Fibroblast of mammary gland (primary cell): ENCODE data around the gene MRPL34.

Source experiments
- DNase-seq: peaks from one replicate; pipeline ENCODE4 v3.0.0-alpha.2; 2010; ENCODE audit warnings: low read depth
- H3K4me3 ChIP-seq: 2 replicates; pipeline ENCODE4 v1.5.1; 2011; ENCODE audit warnings: low read depth, mild to moderate bottlenecking, low read length, moderate library complexity; ENCODE audit not compliant: control insufficient read depth
- TF ChIP-seq, protein P1 (sequence below): conservative IDR thresholded peaks from 2 replicates; pipeline ENCODE4 v1.5.1; 2011; ENCODE audit warnings: low read depth, low read length, inconsistent platforms; ENCODE audit not compliant: control insufficient read depth, insufficient read depth

MRPL34 gene

DNA sequence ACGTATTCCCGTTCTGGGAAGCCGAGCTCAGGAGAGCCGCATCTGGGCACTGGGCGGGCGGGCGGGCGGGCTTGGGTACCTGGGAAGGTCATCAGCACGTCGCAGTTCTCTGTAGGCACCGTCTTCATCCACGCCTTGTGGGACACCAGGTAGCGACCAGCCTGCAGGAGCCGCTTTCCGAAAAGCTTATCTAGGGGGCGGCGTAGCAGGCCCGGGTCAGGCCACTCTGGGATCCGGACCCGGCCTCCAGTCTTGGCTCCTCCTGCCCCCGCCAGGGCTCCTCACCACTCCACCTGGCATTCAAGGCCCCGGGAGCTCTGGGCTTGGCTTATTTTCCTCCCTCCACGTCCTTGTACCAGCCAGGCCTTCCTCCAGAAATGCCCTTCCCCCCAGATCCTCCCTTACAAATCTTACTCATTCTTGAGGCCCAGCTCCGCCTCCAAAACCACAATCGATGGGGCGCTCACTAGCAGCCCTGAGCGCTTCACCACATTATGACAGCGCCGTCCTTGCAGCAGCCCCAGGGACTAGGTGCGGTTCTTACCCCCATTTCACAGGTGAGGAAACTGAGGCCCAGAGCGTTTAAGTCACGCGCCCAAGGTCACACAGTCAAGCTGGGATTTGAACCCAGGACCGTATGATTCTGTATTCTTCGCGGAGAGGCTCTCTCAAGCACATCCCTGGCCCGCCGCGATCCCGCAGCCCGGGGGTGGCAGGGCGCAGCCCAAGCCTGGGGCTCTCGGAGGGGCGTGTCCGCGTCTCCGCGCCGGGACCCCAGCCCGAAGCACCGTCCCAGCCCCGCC, 28.1 kb downstream of the MRPL34 start:
- DNase-seq = peak; percentile 84
- TF ChIP-seq, protein P1, sequence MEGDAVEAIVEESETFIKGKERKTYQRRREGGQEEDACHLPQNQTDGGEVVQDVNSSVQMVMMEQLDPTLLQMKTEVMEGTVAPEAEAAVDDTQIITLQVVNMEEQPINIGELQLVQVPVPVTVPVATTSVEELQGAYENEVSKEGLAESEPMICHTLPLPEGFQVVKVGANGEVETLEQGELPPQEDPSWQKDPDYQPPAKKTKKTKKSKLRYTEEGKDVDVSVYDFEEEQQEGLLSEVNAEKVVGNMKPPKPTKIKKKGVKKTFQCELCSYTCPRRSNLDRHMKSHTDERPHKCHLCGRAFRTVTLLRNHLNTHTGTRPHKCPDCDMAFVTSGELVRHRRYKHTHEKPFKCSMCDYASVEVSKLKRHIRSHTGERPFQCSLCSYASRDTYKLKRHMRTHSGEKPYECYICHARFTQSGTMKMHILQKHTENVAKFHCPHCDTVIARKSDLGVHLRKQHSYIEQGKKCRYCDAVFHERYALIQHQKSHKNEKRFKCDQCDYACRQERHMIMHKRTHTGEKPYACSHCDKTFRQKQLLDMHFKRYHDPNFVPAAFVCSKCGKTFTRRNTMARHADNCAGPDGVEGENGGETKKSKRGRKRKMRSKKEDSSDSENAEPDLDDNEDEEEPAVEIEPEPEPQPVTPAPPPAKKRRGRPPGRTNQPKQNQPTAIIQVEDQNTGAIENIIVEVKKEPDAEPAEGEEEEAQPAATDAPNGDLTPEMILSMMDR = no peak
- H3K4me3 ChIP-seq = peak overlapping the region; percentile 55

DNA sequence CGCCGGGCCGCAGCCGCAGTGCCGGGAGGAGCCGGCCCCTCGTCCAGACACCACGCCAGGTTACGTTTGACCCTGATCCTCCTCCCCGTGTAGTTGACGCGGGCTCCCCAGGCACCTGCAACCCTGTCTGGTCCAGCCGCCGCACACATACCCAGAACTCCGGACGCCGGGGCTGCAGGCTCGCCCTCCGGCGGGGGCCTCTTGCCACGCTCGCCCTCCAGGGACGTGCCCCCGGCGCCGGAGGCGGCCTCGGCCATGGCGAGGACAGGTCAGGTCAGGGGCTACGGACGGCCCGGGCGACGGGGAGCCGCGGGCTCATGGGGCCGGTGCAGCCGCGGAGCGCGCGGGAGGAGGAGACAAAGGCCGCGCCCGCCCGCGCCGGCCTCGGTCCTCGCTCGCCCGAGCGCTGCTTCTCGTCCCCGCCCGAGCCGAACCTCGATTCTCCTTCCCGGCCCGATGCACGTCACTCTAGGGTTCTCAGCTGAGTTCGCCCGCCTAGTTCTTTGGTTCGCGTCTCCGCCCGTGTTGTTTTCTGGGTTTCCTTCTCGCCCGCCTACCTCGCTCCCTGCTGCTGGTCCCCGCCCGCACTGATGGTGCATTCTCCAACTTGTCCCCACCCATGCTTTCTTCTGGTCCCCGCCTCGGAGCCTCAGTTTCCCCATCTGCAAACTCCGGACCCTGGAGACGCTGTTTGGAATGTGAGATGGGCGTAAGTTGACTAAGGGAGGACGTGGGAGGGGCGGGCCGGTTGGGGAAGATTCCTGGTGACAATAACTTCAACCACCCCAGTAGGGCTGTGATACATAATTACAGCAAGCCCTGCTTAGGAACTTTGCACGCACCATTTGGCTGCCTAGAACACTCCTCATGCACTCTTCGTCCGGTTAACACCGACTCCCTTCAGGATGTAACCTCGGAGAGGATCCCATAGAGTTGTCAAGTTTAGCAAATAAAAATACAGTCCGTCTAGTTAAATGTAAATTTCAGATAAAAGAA, 29.0 kb downstream of the MRPL34 start, which contains the start of gene ANO8:
Gene ANO8, minus strand, starts transcription at position 442 of the 996 bp plus-strand sequence. Its CDS starts 185 bp downstream, at position 257.
- peak; percentile 99 for DNase-seq
- TF ChIP-seq, protein P1 = no peak
- peak within 1 kb of the TSS; percentile 55 for H3K4me3 ChIP-seq

DNA sequence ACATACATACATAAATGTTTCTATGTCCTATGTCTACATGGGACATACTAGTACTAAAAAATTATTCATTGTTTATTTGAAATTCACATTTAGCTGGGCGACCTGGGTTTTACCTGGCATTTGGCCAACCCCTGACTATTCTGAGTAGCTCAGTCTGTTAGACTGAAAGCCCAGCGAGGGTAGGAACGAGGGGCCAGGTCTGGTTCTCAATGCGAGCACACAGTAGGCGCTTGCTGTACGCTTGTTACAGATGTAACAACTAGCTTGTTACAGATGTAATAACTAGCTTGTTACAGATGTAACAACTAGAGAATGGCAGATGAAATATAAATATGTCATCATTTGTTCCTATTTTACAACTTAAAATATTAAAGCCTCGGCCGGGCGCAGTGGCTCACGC, 29.9 kb downstream of the MRPL34 start:
- no peak for DNase-seq
- TF ChIP-seq, protein P1 = no peak
- H3K4me3 ChIP-seq = no peak overlapping the region

DNA sequence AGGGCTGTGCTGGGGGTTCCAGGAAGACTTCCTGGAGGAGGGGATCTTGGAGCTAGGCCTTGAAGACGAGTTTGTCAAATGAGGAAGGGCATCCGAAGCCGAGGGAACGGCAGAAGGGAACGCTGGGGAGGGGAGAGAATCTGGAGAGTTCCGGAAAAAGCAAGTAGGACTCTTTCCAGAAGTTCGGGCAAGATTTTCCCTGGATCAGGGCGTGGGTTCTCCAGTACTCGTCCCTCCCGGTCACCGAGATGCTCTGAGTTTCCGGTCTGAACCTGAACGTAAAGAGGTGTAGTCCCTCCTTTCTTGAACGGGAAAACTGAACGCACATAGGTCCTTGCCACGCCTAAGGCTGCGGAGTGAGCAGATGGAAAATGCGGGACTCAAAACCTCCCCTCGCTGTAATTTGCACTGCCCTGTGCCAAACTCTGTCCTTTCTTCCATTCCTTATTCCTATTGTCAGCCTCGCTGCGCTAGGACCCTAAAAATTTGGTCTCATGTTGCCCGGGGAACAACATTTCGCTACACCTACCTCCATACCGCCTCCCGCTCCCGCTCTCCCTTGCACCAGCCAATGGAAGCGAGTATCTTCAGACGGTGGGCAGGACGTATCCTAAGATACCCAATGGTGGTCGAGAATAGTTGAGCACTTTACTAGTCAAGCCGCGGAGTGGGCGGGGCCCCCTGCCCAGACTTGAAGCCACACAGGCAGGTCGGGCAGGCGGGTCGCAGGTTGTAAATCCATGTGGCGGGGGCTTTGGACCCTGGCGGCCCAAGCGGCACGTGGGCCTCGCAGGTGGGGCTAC, 31.4 kb downstream of the MRPL34 start, which contains the start of gene GTPBP3:
Gene GTPBP3, plus strand, starts transcription at position 682 of the 803 bp plus-strand sequence. Its CDS starts 59 bp downstream, at position 741.
- TF ChIP-seq, protein P1 = no peak
- peak within 1 kb of the TSS; percentile 95 for H3K4me3 ChIP-seq
- peak; percentile 98 for DNase-seq

DNA sequence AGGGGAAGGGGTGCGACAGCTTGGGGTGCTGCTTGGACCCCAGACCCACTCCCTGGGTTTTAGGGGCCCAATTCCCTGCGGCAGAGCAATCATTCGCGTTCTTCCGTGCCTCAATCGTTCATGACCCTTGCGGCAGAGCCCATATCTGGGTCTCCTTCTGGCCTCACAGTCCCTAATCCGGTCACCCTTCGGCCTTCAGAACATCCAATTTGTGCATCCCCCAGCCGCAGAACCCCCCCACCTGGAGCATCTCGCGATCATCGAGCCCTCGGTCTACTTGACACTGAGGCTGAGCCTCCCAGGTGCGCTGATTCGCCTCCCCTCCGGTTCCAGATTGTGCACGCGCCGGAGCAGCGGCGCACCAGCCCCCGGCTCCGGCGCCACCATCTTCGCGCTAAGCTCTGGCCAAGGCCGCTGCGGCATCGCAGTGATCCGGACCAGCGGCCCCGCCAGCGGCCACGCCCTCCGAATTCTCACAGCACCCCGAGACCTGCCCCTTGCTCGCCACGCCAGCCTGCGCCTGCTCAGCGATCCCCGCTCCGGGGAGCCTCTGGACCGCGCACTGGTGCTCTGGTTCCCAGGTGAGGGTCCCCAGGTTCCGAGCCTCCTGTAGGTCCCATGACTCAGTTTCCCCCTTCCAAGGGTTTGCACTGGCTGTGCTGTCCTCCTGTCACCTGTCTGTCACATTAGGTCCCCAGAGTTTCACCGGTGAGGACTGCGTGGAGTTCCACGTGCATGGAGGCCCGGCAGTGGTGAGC, 32.2 kb downstream of the MRPL34 start:
- DNase-seq = no peak
- TF ChIP-seq, protein P1 = no peak
- H3K4me3 ChIP-seq = peak overlapping the region; percentile 95
